Activated CD8-positive, alpha-beta memory T cell treated with anti-CD3 and anti-CD28 coated beads for 48 hours (primary cell): ENCODE measurements around the gene PRRX1.

Source experiments
- DNase-seq, 3 experiments: peaks; one replicate each; pipeline ENCODE4 v3.0.0-alpha.2; 2020; ENCODE audit warnings: low read depth in 2 of 3, low spot score in 2 of 3

Gene PRRX1

GRCh38 chr1:170664828-170665612, 1.1 kb downstream of the PRRX1 start:
- no peak for DNase-seq

DNA sequence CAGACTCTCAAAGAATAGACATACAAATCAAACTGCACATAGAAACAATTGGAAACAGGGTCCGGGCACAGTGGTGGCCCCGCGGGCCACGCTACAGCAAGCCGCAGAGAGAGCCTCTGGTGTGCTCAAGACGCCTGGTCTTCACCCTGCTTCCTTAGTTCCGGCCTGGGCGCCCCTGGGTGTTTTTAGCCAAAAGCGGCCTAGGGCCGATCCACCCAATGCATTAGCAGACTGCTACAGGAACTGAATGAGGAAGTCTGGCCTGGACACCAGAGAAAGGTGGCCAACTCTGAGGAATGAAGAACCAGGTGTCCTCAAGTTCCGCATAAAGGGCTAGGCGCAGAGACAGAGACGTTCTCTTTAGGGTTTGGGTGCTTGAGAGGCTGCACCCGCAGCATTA, 1.7 kb downstream of the PRRX1 start:
- no peak for DNase-seq

DNA sequence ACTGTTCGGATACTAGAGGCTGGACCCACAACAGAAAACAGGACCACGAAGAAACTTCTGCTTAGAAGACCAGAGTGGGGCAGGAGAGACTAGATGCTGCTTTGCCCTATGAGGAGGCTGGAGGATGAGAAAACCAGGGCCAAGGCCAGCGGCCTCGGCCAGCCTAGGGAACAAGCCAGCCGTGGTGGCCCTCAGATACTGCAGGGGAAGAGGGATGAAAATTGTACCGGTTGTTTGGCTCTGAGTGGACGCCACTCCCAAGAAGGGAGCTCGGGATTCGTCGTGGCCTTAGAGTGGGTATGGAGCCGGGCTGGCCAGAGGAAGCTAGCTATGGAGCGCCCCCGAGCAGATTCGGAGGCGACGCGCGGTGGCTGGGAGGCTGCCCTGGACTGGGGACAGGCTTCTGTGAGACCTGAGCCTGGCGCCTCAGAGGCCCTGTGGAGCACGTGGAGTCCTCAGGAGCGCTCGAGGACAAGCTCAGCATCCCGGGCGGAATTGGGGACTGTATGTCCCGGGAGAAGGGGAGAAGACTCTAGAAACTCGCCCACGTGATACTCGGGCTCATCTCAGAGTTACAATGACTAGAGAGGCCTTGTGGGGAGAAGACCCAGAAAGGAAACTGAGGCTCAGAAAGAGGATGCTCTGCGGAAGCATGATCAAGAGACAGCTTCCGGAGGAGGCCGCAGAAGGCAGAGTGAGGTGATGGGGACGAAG, 2.8 kb downstream of the PRRX1 start:
- no peak for DNase-seq

DNA sequence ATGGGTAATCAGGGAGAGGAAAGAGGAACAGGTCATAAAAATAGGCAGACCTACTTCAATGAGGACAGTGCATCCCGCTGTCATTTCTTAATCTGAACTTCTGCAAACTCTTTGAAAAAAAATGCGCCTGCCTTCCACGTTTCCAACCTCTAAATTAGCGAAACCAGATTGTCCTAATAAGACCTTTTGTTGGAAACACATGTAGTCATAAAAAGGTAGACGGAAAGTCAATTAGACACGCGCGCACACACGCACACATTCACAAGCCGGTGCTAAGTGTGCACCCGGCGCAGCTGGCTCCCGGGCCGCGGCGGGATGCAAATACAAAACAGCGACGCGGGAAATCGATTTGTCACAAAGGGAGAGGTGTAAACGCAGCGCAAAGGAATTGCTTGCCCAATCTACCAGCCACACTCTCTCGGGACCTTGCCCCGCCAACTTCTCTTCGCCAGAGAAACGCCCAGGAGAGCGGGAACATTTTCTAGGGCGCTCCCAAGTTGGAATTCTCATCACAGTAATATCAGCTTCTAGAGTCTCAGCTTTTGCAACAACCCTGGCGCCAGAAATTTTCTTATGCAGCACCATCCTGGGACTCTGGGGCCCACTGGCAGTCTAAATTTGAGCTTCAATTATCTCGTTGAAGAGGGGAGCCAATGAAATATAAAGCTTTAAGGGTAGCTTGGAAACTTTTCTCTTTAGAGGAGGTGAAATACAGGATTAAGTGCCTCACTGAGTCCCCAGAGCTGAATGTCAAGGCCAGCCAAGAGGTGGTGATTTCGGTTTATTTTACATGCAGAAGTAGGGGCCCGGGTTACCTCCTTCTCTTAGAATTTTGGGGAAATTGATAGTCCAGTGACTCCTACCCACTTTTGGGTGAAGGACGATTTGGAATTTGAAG, 4.5 kb downstream of the PRRX1 start:
- no peak for DNase-seq

DNA sequence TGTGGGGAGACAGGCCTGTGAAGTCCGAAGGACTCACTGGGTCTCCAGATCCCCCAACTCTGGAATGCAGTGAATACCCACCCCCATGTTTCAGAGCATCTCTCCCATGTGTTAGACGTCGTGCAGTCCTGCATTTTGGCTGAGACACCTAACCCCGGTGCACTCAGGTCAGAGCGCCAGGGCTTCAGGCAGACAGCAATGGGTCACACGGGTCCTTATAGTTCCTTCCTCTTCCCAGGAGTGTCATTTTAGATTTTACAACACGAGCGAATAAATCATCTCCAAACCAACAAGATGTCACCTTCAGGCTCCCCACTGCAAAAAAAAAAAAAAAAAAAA, 5.1 kb downstream of the PRRX1 start:
- no peak for DNase-seq

- DNase-seq = no peak
Observed at GRCh38 chr1:170669586-170670530, 5.9 kb downstream of the PRRX1 start.

DNA sequence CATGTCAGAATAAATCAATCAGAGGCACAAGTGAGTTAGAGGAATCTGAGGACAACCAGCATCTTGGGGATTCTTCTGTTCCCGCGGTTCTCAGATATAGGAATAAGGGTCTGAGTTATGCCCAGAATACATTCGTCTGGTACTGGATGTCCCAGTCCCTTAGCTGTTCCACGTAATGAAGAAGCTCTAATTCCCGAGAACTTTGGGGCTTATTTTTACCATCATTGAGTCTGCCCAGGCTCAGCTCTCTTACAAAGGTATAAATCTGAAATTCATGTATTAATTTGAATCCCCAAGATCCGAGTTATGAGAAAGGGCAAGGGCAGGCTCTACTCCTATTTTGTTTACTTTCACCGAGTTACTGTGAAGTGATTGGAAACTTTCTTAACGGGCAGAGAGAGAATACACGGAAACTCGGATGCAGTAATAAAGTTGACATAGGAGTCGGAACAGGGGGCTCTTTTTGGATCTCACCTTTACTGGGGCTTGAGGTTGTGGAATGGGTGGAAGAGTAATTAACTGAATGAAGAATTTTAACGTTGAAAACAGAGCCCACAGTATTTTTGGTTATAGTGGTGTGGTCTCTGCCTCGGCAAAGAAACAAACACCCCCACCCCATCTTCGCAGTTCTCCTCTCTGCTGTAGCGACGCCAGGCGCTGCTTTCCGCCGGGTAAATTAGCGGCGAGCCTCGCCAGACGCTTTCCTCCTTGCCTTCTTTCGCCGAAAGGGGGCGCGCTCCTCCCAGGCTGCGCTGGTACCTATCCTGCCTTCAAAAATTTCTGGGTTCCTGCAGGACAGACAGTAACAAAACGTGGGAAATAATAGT, 7.1 kb downstream of the PRRX1 start:
- DNase-seq = peak in 1 of 3 experiments; percentile 49

GRCh38 chr1:170671629-170671963, 7.7 kb downstream of the PRRX1 start:
- DNase-seq = no peak

- no peak for DNase-seq
Observed at GRCh38 chr1:170672316-170672715, 8.4 kb downstream of the PRRX1 start.

DNA sequence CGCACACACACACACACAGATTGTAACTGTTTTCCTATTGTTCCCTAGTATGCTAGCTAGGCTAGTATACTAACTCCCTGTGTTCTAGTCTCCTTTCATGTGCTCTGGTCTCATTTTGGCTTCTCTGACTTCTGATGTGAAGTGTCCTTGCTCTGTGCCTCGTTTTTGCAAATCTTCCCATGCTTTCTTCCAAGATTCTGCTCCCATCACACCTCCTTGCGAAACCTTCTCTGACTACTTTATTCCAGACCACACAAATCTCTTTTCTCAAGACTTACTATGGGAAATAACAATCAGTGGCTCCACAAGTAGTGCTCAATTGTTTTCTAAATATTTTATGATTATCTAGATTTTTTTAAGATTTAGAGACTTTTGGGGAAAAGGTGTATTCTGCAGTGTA, 10.3 kb downstream of the PRRX1 start:
- no peak for DNase-seq

- DNase-seq = no peak
Observed at GRCh38 chr1:170674986-170675385, 11.1 kb downstream of the PRRX1 start.

DNA sequence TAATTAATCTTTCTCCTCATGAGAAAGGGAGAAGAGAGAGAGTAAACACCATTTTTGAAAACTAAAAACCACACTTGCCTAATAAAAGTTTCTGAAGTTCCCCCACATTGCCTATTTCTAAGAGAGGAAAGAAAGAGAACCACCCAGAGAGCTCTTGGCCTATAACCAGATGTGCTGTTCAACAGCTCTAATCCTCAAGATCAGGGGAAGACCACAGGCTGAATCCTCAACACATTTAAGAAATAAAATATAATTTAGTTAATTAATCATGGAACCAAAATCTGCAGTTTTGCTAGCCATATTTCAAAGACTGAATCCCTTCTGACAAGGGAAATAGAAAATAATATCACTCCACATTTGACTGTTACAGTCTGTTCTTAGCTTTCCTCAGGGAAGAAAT, 11.9 kb downstream of the PRRX1 start:
- no peak for DNase-seq

- no peak for DNase-seq
Observed at GRCh38 chr1:170676628-170677027, 12.7 kb downstream of the PRRX1 start.

DNA sequence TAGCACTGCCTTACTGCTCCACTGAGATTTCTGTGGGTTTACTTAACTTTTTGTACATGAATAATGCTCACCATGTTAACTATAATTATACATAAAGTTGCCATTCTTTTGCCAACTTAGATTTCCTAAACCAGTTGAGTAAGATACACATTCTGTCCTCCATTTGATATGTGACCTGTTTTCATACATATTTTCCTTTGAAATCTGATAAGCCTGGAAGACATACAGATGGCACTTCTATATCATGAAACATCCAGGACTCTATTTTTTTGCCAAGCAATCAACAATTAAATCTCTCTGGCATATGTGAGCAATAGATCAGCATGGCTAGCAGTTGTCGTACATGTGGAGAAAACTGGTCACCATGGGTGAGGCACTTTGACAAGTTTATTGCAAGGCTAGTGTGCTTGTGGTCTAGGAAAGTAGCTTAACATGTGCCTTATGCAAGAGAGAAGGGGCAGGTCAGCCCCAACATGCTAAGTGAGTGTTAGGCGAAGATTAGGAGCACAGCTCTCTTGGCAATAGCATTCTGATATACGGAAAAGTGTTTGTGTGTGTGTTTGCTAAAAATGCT, 14.2 kb downstream of the PRRX1 start:
- no peak for DNase-seq

DNA sequence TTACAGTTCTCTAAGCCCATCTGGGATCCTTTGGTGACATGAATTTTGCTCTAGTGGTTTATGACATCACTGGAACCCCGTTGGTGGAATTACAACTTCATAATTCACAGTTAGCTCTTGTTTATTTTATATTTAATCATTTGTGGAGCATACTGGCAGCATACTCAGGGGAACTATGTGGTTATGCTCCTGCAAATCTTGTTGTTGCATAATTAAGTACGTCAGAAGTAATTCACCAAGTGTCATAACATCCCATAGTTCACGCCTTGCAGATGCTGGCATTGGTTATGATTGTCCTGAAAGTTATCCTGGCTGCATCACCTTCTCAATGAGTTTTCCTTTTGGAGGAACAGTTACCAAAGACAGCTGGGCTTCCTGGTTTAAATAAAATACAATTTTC, 16.5 kb downstream of the PRRX1 start:
- DNase-seq = no peak

GRCh38 chr1:170682169-170682568, 18.2 kb downstream of the PRRX1 start:
- no peak for DNase-seq

GRCh38 chr1:170682809-170683208, 18.9 kb downstream of the PRRX1 start:
- DNase-seq = no peak

GRCh38 chr1:170685166-170685565, 21.2 kb downstream of the PRRX1 start:
- no peak for DNase-seq

- no peak for DNase-seq
Observed at GRCh38 chr1:170686291-170686690, 22.4 kb downstream of the PRRX1 start.

DNA sequence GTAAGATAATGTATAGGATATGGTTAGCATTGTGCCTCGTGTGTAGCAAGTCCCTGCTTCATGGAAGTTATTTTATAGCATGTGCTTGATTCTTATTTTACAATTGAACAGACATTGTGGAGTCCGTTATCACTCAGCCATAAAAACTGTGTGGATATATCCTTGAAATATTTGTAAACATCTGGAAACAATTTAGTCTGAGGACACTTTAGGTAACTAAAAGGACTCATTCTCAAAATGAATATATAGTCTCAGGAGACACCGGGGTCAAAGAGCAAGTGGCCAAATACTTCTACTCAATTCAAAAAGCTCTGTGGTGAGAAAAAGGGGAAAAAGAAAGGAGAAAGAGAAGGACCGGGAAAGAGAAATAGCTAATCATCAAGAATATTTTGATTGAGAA, 23.7 kb downstream of the PRRX1 start:
- no peak for DNase-seq
